ENCODE data around the gene MYH13. TPM values are rescaled to one million over a fixed set of nuclear protein-coding genes. Genes with fewer than 3 reads are reported as not detected.

The MYH13 gene
- total RNA-seq, 4 donors from 2014 or later = not detected

GRCh38 chr17:10316801-10317542 is 55.8 kb downstream of the MYH13 start:
- TF ChIP-seq, protein P1, sequence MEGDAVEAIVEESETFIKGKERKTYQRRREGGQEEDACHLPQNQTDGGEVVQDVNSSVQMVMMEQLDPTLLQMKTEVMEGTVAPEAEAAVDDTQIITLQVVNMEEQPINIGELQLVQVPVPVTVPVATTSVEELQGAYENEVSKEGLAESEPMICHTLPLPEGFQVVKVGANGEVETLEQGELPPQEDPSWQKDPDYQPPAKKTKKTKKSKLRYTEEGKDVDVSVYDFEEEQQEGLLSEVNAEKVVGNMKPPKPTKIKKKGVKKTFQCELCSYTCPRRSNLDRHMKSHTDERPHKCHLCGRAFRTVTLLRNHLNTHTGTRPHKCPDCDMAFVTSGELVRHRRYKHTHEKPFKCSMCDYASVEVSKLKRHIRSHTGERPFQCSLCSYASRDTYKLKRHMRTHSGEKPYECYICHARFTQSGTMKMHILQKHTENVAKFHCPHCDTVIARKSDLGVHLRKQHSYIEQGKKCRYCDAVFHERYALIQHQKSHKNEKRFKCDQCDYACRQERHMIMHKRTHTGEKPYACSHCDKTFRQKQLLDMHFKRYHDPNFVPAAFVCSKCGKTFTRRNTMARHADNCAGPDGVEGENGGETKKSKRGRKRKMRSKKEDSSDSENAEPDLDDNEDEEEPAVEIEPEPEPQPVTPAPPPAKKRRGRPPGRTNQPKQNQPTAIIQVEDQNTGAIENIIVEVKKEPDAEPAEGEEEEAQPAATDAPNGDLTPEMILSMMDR (IDR thresholded peaks at IDR 0.05; ENCODE audit: low read depth) = no peak

DNA sequence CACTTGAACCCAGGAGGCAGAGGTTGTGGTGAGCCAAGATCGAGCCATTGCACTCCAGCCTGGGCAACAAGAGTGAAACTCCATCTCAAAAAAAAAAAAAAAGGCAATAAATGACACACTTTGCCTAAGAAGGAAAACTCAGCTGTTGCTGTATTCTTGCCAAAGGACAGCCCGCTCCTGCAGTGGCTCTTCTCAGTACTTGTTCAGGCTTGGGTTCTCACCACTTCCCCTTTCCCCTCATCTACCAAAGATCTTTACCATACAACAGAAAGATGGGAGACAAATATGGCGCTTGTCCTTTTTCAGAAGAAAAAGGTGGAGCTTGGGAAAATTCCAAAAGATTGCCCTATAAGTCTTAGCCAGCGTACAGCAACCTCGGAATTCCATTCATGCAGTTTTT is 58.5 kb downstream of the MYH13 start:
- TF ChIP-seq, protein P1 (IDR thresholded peaks at IDR 0.05; ENCODE audit: low read depth) = no peak

DNA sequence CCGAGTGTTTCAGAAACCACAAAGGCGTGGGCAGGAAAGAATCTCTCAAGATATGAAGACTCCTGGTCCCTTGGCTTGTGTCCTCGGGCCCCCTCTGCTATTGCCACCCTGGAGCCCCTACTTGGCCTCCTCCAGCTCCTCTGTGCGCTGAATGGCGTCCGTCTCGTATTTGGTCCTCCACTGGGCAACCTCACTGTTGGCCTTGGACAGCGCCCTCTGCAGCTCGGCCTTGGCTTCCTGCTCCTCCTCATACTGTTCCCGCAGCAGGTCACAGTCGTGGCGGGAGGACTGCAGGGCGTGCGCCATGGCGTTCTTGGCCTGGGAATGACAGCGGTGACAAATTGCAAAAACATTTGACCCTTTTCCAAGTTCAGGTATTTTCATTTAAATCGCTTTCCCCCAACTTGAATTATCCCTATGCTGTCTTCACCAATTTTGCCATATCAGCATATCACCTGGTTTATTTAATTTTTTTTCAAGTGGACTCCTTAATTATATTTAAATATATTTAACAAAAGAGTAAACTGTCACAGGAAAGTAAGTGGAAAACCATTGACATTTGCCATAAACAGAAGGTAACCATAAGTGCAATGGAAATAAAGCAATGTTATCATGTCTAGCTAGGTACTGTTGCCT is 59.7 kb downstream of the MYH13 start:
- TF ChIP-seq, protein P1 (IDR thresholded peaks at IDR 0.05; ENCODE audit: low read depth) = no peak

- TF ChIP-seq, protein P1 (IDR thresholded peaks at IDR 0.05; ENCODE audit: low read depth) = no peak
Observed at GRCh38 chr17:10311131-10311530, 61.7 kb downstream of the MYH13 start.

GRCh38 chr17:10309003-10309974 is 63.5 kb downstream of the MYH13 start:
- TF ChIP-seq, protein P1 (IDR thresholded peaks at IDR 0.05; ENCODE audit: low read depth) = no peak

- TF ChIP-seq, protein P1 (IDR thresholded peaks at IDR 0.05; ENCODE audit: low read depth) = no peak
Observed at GRCh38 chr17:10306585-10306984, 66.2 kb downstream of the MYH13 start.
